Erythroblast (primary cell): Measurements from ENCODE around the gene SEPTIN11.

Source experiments
- GATA1 ChIP-seq: IDR thresholded peaks from 2 replicates; pipeline ENCODE4 v1.6.1; 2011; ENCODE audit warnings: low read depth, mild to moderate bottlenecking, control low read depth, low read length, moderate library complexity
- POLR2A ChIP-seq: IDR thresholded peaks from 2 replicates; pipeline ENCODE4 v1.6.1; 2011; ENCODE audit warnings: mild to moderate bottlenecking, low read length

- TF ChIP-seq POLR2A = no peak
- no peak for TF ChIP-seq GATA1
Observed at GRCh38 chr4:76930685-76931084, 18.9 kb upstream of the SEPTIN11 start.
